A549 (cell line): ENCODE data around the gene ALDH1A2. TPM values are rescaled to one million over a fixed set of nuclear protein-coding genes. Genes with fewer than 3 reads are reported as not detected.
A peak's percentile ranks its signal among the peaks of the same experiment; 100 is the strongest.

Source experiments
- ATAC-seq, 2 experiments: fragments of 200-7000 bp in 1 of 2; fragments of >200 bp in 1 of 2; cut with Nextera tagmentation in 1 of 2; cut with Tn5 transposase in 1 of 2; 3 replicates each; pipeline versions ENCODE4 v1.8.0 to v1.9.1; 2018 to 2020; ENCODE audit warnings: mild to moderate bottlenecking in 1 of 2, moderate library complexity in 1 of 2
- CTCF ChIA-PET: fragments of 300-600 bp; sonication (Branson Sonifier 250); formaldehyde crosslinking; extraction: SDS; loops from one replicate; lab custom pipeline; 2021; ENCODE audit warnings: antibody characterized with exemption, inconsistent platforms; lab: Yijun Ruan, JAX
- POLR2A ChIA-PET: fragments of 350-600 bp; formaldehyde crosslinking; extraction: SDS; loops from one replicate; lab custom pipeline; 2021; ENCODE audit warnings: antibody characterized with exemption, inconsistent platforms; lab: Yijun Ruan, JAX
- DNase-seq, 2 experiments: peaks; one replicate each; pipeline versions ENCODE4 v3.0.0 to v3.0.0-alpha.2; 2011 to 2016; ENCODE audit warnings: low read depth in 1 of 2, low spot score in 1 of 2
- FAIRE-seq: peaks from 2 replicates; lab custom pipeline; 2011; peaks lifted over from hg19 to GRCh38; lab: Jason Lieb, UNC
- H3K27ac ChIP-seq, 2 experiments: fragments of >200 bp; sonication (Bioruptor Twin); formaldehyde crosslinking; 3 replicates each; pipeline ENCODE4 v1.5.1; 2016 to 2017
- H3K4me1 ChIP-seq: fragments of >200 bp; sonication (Bioruptor Twin); formaldehyde crosslinking; 3 replicates; pipeline ENCODE4 v1.6.1; 2016
- H3K4me2 ChIP-seq: fragments of >200 bp; sonication (Bioruptor Twin); formaldehyde crosslinking; 3 replicates; pipeline ENCODE4 v1.6.1; 2016
- H3K4me3 ChIP-seq: fragments of >200 bp; sonication (Bioruptor Twin); formaldehyde crosslinking; 3 replicates; pipeline ENCODE4 v1.5.1; 2016
- H3K9me3 ChIP-seq: fragments of >200 bp; sonication (Bioruptor Twin); formaldehyde crosslinking; 3 replicates; pipeline ENCODE4 v1.6.1; 2016
- CBX8 ChIP-seq: fragments of 200-600 bp; sonication (generic); IDR thresholded peaks from 2 replicates; pipeline ENCODE4 v1.6.1; 2016
- CHD2 ChIP-seq: fragments of 150-350 bp; IDR thresholded peaks from 2 replicates; pipeline ENCODE4 v1.6.1; 2014; ENCODE audit warnings: low read length; ENCODE audit not compliant: partially characterized antibody
- CHD4 ChIP-seq: fragments of 200-600 bp; sonication (generic); IDR thresholded peaks from 2 replicates; pipeline ENCODE4 v1.6.1; 2016; ENCODE audit warnings: antibody characterized with exemption, mild to moderate bottlenecking, borderline replicate concordance
- EHMT2 ChIP-seq: fragments of 200-600 bp; sonication (generic); IDR thresholded peaks from 2 replicates; pipeline ENCODE4 v1.6.1; 2016; ENCODE audit warnings: antibody characterized with exemption, low read depth, mild to moderate bottlenecking, moderate library complexity
- ELK1 ChIP-seq: fragments of 150-350 bp; IDR thresholded peaks from 2 replicates; pipeline ENCODE4 v1.6.1; 2014; ENCODE audit warnings: low read depth, mild to moderate bottlenecking, low read length
- FOSB ChIP-seq: fragments of 250-450 bp; sonication (Bioruptor Pico); IDR thresholded peaks from 2 replicates; pipeline ENCODE4 v1.5.0; 2020; ENCODE audit warnings: mild to moderate bottlenecking, moderate library complexity
- MAZ ChIP-seq: fragments of 150-350 bp; IDR thresholded peaks from 2 replicates; pipeline ENCODE4 v1.6.1; 2014; ENCODE audit warnings: antibody characterized with exemption, low read depth, low read length, borderline replicate concordance
- NFE2L2 ChIP-seq: fragments of 150-350 bp; conservative IDR thresholded peaks from 2 replicates; pipeline ENCODE4 v1.6.1; 2014; ENCODE audit warnings: low read length
- RAD21 ChIP-seq, 2 experiments: fragments of >200 bp in 1 of 2; sonication (Bioruptor Twin) in 1 of 2; formaldehyde crosslinking in 1 of 2; IDR thresholded peaks in 1 of 2; conservative IDR thresholded peaks in 1 of 2; 2 replicates in 1 of 2; 3 replicates in 1 of 2; pipeline ENCODE4 v1.6.1; 2012 to 2018; ENCODE audit warnings: inconsistent platforms in 1 of 2
- REST ChIP-seq: fragments of 200-600 bp; sonication (generic); IDR thresholded peaks from 2 replicates; pipeline ENCODE4 v1.6.1; 2016; ENCODE audit warnings: antibody characterized with exemption, mild to moderate bottlenecking, moderate library complexity
- RNF2 ChIP-seq: fragments of 200-600 bp; sonication (generic); IDR thresholded peaks from 2 replicates; pipeline ENCODE4 v1.6.1; 2016; ENCODE audit warnings: low read depth, mild to moderate bottlenecking, antibody characterized with exemption, moderate library complexity, borderline replicate concordance
- SMC3 ChIP-seq: fragments of >200 bp; sonication (Bioruptor Twin); formaldehyde crosslinking; IDR thresholded peaks from 3 replicates; pipeline ENCODE4 v1.6.1; 2018; ENCODE audit warnings: inconsistent platforms
- ZC3H11A ChIP-seq: fragments of 450-650 bp; IDR thresholded peaks from 2 replicates; pipeline ENCODE4 v1.6.1; 2014; ENCODE audit warnings: antibody characterized with exemption, mild to moderate bottlenecking
- WGBS: methylation state at CpG from one replicate; pipeline ENCODE4 v1.1.6; 2017; ENCODE audit errors: missing lambda C conversion rate; 5-methylcytosine and 5-hydroxymethylcytosine counted together
- polyA plus RNA-seq, 4 experiments: library from polyadenylated mRNA; depleted of rRNA in 3 of 4; stranded (reverse); fragments of >200 nt; fragmentation: RNase III in 1 of 4; extraction: RNeasy Plus Mini Kit Qiagen cat#74134 plus additional on column Dnase treatment in 1 of 4; gene quantifications; 2 replicates in 3 of 4; 3 replicates in 1 of 4; pipeline ENCODE4 v1.2.3, GENCODE V29; 2011 to 2017
- TF ChIP-seq, protein P1 (sequence below): fragments of >200 bp; sonication (Bioruptor Twin); formaldehyde crosslinking; IDR thresholded peaks from 3 replicates; pipeline ENCODE4 v1.5.1; 2016
- TF ChIP-seq, protein P2 (sequence below): fragments of >200 bp; sonication (Bioruptor Twin); formaldehyde crosslinking; IDR thresholded peaks from 2 replicates; pipeline ENCODE4 v1.6.1; 2016
- TF ChIP-seq, protein P3 (sequence below): fragments of >200 bp; sonication (Bioruptor Twin); formaldehyde crosslinking; IDR thresholded peaks from 3 replicates; pipeline ENCODE4 v1.6.1; 2016
- TF ChIP-seq, protein P4 (sequence below): fragments of 450-650 bp; IDR thresholded peaks from 2 replicates; pipeline ENCODE4 v1.6.1; 2014; ENCODE audit warnings: antibody characterized with exemption

Gene ALDH1A2
- polyA plus RNA-seq, 2 of the 4 experiments (the other 2 are of a cell fraction) = 0.23 to 0.35 TPM

- DNase-seq (no peak), FAIRE-seq (peak; percentile 73), ATAC-seq (peak; percentile 54 to 71; a peak in 3 of 6 replicates)
- ChIA-PET CTCF (interaction anchor here (0.8 to 5.5 kb wide), 7 partner anchors 9 to 1451 kb away, joined by 3 to 64 read pairs (median 5); partner anchors contain the start of gene ALDH1A2), POLR2A (no interaction called here)
- H3K4me3 ChIP-seq = no peak overlapping the region
- H3K27ac ChIP-seq = no peak overlapping the region
- no peak for TF ChIP-seq FOSB (CRISPR knock-in tag)
- TF ChIP-seq NFE2L2 = no peak
- TF ChIP-seq, protein P1, sequence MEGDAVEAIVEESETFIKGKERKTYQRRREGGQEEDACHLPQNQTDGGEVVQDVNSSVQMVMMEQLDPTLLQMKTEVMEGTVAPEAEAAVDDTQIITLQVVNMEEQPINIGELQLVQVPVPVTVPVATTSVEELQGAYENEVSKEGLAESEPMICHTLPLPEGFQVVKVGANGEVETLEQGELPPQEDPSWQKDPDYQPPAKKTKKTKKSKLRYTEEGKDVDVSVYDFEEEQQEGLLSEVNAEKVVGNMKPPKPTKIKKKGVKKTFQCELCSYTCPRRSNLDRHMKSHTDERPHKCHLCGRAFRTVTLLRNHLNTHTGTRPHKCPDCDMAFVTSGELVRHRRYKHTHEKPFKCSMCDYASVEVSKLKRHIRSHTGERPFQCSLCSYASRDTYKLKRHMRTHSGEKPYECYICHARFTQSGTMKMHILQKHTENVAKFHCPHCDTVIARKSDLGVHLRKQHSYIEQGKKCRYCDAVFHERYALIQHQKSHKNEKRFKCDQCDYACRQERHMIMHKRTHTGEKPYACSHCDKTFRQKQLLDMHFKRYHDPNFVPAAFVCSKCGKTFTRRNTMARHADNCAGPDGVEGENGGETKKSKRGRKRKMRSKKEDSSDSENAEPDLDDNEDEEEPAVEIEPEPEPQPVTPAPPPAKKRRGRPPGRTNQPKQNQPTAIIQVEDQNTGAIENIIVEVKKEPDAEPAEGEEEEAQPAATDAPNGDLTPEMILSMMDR = peak; percentile 36; the same call in 1 of the 3 replicates
- TF ChIP-seq ZC3H11A = no peak
- no peak for TF ChIP-seq CHD2
- peak in 1 of 2 experiments; percentile 17; a peak in 1 of 5 replicates for TF ChIP-seq RAD21 (conservative IDR thresholded peaks at IDR 0.05 in 1 of 2, IDR thresholded peaks at IDR 0.05 in 1 of 2)
- no peak overlapping the region for H3K4me2 ChIP-seq
- WGBS = 3% methylated on average over 1 of the region's 1 CpG
- H3K4me1 ChIP-seq = no peaks in the 10 kb centered on the region
- no peaks in the 10 kb centered on the region for H3K9me3 ChIP-seq
Observed at GRCh38 chr15:58077427-58077826, 11.9 kb upstream of the ALDH1A2 start.

DNA sequence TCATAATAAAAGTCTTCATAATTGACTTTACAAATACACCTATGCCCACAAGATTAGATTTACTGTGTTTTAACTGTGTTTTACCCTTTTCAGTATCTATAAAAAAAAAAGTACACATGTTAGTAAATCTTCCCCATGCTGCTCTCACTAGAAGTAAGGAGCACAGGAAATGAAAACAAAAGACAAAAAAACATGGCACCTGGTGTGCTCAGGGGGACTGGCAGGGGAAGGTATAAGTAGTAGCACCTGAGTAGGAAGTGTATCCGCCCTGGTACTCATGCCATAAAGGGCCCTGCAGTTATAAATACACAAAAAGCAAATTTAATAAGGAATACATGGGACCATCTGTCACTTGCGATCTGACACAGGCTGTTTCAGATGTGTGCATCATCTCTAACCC is 8.9 kb upstream of the ALDH1A2 start:
- 29% methylated on average over 2 of the region's 2 CpGs for WGBS
- CTCF ChIA-PET = no interaction called here

GRCh38 chr15:58070801-58071418 is 5.4 kb upstream of the ALDH1A2 start:
- H3K4me2 ChIP-seq = no peak overlapping the region
- 28% methylated on average over 7 of the region's 7 CpGs for WGBS
- DNase-seq = peak; percentile 13 to 68
- ChIA-PET CTCF (interaction anchor here (0.5 to 6.6 kb wide), 86 partner anchors 8 to 1195 kb away, joined by 3 to 64 read pairs (median 4); no protein-coding TSS in a partner anchor), POLR2A (no interaction called here)
- peak in 1 of 2 experiments; percentile 30; a peak in 1 of 6 replicates for ATAC-seq
- no peaks in the 10 kb centered on the region for H3K9me3 ChIP-seq
- no peak overlapping the region for H3K4me3 ChIP-seq
- peaks cover 2% of the 10 kb centered on the region; the same call in 1 of the 3 replicates for H3K4me1 ChIP-seq
- H3K27ac ChIP-seq = no peak overlapping the region
- FAIRE-seq = peak; percentile 79
- TF ChIP-seq REST (no peak), RAD21 (conservative IDR thresholded peaks at IDR 0.05 in 1 of 2, IDR thresholded peaks at IDR 0.05 in 1 of 2) (peak; percentile 79 to 88), ELK1 (no peak), EHMT2 (no peak), SMC3 (peak; percentile 57), CBX8 (no peak), MAZ (no peak), RNF2 (no peak), CHD4 (no peak)
- TF ChIP-seq, protein P2, sequence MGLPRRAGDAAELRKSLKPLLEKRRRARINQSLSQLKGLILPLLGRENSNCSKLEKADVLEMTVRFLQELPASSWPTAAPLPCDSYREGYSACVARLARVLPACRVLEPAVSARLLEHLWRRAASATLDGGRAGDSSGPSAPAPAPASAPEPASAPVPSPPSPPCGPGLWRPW = no peak
- TF ChIP-seq, protein P1 = peak; percentile 95
- TF ChIP-seq, protein P3, sequence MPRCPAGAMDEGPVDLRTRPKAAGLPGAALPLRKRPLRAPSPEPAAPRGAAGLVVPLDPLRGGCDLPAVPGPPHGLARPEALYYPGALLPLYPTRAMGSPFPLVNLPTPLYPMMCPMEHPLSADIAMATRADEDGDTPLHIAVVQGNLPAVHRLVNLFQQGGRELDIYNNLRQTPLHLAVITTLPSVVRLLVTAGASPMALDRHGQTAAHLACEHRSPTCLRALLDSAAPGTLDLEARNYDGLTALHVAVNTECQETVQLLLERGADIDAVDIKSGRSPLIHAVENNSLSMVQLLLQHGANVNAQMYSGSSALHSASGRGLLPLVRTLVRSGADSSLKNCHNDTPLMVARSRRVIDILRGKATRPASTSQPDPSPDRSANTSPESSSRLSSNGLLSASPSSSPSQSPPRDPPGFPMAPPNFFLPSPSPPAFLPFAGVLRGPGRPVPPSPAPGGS = no peak

More for the DNA sequence above, 8.9 kb upstream of the ALDH1A2 start:
- no peak for FAIRE-seq
- Histone ChIP-seq H3K27ac (no peak overlapping the region), H3K9me3 (no peaks in the 10 kb centered on the region), H3K4me2 (no peak overlapping the region), H3K4me1 (no peaks in the 10 kb centered on the region), H3K4me3 (no peak overlapping the region)
- POLR2A ChIA-PET = no interaction called here
- TF ChIP-seq, protein P4, sequence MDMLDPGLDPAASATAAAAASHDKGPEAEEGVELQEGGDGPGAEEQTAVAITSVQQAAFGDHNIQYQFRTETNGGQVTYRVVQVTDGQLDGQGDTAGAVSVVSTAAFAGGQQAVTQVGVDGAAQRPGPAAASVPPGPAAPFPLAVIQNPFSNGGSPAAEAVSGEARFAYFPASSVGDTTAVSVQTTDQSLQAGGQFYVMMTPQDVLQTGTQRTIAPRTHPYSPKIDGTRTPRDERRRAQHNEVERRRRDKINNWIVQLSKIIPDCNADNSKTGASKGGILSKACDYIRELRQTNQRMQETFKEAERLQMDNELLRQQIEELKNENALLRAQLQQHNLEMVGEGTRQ = no peak
- DNase-seq = no peak
- ATAC-seq = no peak
